Suprapubic skin (tissue), 4 donors: Measurements from ENCODE around the gene MTMR3.

Experiments
- POLR2A ChIP-seq, 2 donors: fragments of 450-650 bp; IDR thresholded peaks; one replicate each; pipeline ENCODE4 v1.6.1; 2017; ENCODE audit warnings: antibody characterized with exemption in 2 of 2, mild to moderate bottlenecking in 2 of 2, moderate library complexity in 2 of 2
- POLR2AphosphoS5 ChIP-seq, 3 donors: sonication (generic); formaldehyde crosslinking; IDR thresholded peaks; one replicate each; pipeline ENCODE4 v1.6.1; 2017; ENCODE audit warnings: antibody characterized with exemption in 3 of 3
- TF ChIP-seq, protein P1 (sequence below), 2 donors: fragments of 200-600 bp in 1 of 2; fragments of 450-650 bp in 1 of 2; sonication (generic) in 1 of 2; IDR thresholded peaks; one replicate each; pipeline ENCODE4 v1.5.1; 2016 to 2019; ENCODE audit warnings: antibody characterized with exemption in 2 of 2, mild to moderate bottlenecking in 1 of 2, moderate library complexity in 1 of 2

- TF ChIP-seq, protein P1, sequence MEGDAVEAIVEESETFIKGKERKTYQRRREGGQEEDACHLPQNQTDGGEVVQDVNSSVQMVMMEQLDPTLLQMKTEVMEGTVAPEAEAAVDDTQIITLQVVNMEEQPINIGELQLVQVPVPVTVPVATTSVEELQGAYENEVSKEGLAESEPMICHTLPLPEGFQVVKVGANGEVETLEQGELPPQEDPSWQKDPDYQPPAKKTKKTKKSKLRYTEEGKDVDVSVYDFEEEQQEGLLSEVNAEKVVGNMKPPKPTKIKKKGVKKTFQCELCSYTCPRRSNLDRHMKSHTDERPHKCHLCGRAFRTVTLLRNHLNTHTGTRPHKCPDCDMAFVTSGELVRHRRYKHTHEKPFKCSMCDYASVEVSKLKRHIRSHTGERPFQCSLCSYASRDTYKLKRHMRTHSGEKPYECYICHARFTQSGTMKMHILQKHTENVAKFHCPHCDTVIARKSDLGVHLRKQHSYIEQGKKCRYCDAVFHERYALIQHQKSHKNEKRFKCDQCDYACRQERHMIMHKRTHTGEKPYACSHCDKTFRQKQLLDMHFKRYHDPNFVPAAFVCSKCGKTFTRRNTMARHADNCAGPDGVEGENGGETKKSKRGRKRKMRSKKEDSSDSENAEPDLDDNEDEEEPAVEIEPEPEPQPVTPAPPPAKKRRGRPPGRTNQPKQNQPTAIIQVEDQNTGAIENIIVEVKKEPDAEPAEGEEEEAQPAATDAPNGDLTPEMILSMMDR (IDR thresholded peaks at IDR 0.05), result no peak
- no peak for TF ChIP-seq POLR2A (IDR thresholded peaks at IDR 0.05)
- TF ChIP-seq POLR2AphosphoS5 (IDR thresholded peaks at IDR 0.05), result no peak
These were observed 138.4 kb downstream of the MTMR3 start for GRCh38 chr22:30021338-30021737.
